ENCODE data around the gene TRIP6. TPM values are rescaled to one million over a fixed set of nuclear protein-coding genes. Genes with fewer than 3 reads are reported as not detected.

Gene TRIP6
- total RNA-seq, 2 experiments from 2014 or later = 38.2 to 39.3 TPM

DNA sequence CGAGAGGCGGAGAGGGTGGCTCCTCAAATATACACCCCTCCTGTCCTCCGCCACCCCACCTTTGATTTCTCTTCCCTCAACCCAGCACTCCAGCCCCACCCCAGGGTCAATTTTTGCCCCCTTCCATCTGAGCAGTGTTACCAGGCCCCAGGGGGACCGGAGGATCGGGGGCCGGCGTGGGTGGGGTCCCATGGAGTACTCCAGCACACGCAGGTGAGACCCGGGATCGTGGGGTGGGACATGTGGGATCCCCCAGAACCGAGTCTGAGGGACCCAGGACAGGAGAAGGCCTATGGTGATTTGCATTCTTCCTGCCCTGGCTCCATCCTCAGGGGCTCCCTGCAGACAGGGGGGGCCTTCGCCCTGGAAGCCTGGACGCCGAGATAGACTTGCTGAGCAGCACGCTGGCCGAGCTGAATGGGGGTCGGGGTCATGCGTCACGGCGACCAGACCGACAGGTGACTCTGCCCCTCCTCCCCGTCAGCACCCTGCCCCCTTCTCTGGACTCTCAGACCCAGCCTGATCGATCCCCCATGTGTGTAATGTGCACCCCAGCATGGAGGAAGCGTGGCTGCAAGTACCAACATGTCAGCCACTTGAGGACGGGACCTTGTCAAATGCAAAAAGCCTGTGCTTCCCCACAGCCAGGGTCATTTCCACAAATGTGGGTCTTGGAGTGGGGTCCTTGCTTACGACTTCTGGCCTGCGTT is 744 bp downstream of the TRIP6 start:
- peak overlapping the region; percentile 89 for H3K27ac Mint-ChIP-seq
- no peaks in the 10 kb centered on the region for H3K9me3 Mint-ChIP-seq (ENCODE audit: low read depth)
- CTCF ChIA-PET = interaction anchor here (1.5 to 1.6 kb wide), 2 partner anchors 15 to 162 kb away, joined by 3 to 8 read pairs; partner anchors contain the start of genes POP7 and SLC12A9
- H3K36me3 Mint-ChIP-seq = peaks cover 22% of the 10 kb centered on the region
- DNase-seq = no peak
- H3K27me3 Mint-ChIP-seq = no peaks in the 10 kb centered on the region
- peak overlapping the region; percentile 91 for H3K4me3 Mint-ChIP-seq
- peak; percentile 16 for ATAC-seq
- peaks cover 22% of the 10 kb centered on the region for H3K4me1 Mint-ChIP-seq

DNA sequence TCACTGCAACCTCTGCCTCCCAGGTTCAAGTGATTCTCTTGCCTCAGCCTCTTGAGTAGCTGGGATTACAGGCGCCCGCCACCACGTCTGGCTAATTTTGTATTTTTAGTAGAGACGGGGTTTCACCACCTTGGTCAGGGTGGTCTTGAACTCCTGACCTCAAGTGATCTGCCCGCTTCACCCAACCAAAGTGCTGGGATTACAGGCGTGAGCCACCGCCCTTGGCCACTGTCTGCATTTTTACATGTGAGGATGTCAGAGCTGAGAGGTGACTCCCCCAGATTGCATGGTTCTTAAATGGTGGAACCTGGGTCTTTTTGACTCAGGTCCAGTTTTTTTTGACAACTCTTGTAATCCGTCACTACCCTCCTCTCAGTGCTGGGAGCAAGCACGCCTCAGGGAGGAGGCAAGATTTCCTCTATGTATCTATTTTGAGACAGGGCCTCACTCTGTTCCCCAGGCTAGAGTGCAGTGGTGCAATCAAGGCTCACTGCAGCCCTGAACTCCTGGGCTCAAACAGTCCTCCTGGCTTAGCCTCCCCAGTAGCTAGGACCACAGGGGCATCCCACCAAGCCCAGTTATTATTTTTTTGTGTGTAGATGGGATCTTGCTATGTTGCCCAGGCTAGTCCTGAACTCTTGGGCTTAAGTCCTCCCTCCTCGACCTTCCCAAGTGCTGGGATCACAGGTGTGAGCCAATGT is 6.6 kb downstream of the TRIP6 start:
- no peaks in the 10 kb centered on the region for H3K9me3 Mint-ChIP-seq (ENCODE audit: low read depth)
- CTCF ChIA-PET = no interaction called here
- peaks cover 47% of the 10 kb centered on the region for H3K4me1 Mint-ChIP-seq
- no peaks in the 10 kb centered on the region for H3K27me3 Mint-ChIP-seq
- peak overlapping the region; percentile 100 for H3K27ac Mint-ChIP-seq
- DNase-seq (no peak), ATAC-seq (no peak)
- peak overlapping the region; percentile 100 for H3K4me3 Mint-ChIP-seq
- H3K36me3 Mint-ChIP-seq = peaks cover 58% of the 10 kb centered on the region

DNA sequence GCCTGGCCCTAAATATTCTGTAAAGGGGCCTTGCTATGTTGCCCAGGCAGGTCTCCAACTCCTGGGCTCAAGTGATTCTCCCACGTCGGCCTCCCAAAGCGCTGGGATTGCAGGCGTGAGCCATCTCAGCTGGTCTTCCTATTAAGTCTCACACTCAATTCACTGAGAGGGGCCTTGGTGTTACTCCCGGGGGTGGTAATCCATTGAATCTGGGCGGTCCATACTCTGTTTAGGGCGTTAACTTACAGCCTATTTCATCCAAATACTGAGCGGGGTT is 7.1 kb downstream of the TRIP6 start:
- ATAC-seq = peak; percentile 0
- Mint-ChIP-seq H3K4me3 (peak overlapping the region; percentile 100), H3K27ac (peak overlapping the region; percentile 100), H3K4me1 (peaks cover 48% of the 10 kb centered on the region), H3K36me3 (peaks cover 61% of the 10 kb centered on the region), H3K9me3 (ENCODE audit: low read depth) (no peaks in the 10 kb centered on the region), H3K27me3 (no peaks in the 10 kb centered on the region)
- CTCF ChIA-PET = interaction anchor here (1.1 kb wide), 1 partner anchor 210 kb away, joined by 3 read pairs; no protein-coding TSS in a partner anchor
- no peak for DNase-seq

DNA sequence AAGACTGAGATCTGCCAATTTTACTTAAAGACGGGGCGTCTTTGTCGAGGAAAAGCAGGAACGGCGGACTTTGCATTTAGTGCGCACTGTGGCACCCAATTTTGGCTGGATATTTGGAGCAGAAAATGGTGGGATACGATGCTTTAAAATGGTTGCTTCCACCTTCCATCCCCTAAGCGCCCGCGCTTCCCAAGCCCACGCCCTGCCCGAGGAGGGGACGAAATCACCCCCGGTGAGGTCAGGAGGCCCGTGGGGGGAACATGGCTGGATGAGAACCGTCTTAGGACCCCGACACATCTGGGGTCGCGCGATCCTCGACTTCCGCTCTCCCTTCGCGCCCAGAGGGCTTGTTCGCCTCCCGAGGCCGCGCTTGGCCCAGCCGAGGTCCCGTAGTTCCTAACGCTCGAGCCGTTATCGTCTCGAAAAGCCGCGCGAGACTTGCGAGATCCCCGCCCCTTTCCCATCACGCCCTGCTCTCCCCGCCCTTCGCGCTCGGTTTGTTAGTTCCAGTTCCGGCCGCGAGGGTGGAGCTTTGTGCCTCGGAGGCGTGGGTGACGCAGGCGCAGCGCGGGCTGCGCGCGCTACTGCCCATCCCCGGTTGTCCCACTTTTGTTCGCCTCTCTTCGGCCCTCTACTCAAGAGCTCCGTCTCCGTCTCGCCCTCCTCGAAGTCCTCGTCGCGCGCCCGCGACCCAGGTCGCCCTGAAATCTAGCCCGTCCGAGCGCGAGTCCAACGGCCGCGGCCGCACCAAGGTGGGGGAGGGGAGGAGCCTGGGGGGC is 7.6 kb downstream of the TRIP6 start, which contains the start of gene SRRT:
SRRT (plus strand) TSS at position 527 of the 779 bp plus-strand sequence. CDS start 488 bp downstream, outside the sequence.
- Mint-ChIP-seq H3K4me1 (peaks cover 51% of the 10 kb centered on the region), H3K36me3 (peaks cover 63% of the 10 kb centered on the region), H3K4me3 (peak within 1 kb of the TSS; percentile 100), H3K9me3 (ENCODE audit: low read depth) (no peaks in the 10 kb centered on the region), H3K27me3 (no peaks in the 10 kb centered on the region), H3K27ac (peak within 1 kb of the TSS; percentile 100)
- CTCF ChIA-PET = interaction anchor here (0.6 to 5.3 kb wide), 7 partner anchors 14 to 210 kb away, joined by 3 to 44 read pairs (median 5); partner anchors contain the start of genes ACHE, POP7, SLC12A9 and UFSP1
- DNase-seq (peak; percentile 99), ATAC-seq (peak; percentile 96)

DNA sequence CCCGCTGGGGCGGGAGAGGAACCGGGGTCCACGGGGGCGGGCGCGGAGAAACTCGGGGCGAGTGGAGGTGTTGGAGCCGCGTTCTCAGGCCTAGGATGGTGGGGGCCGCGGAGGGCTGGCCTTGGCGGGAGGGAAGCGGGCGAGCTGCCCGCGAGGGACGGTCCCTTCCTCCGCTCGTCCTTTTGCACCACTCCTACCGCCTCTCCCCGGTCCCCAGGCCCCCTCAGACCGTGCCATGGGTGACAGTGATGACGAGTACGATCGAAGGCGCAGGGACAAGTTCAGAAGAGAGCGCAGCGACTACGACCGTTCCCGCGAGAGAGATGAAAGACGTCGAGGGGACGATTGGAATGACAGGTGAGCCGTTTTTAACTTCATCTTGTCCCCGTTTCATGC is 8.2 kb downstream of the TRIP6 start:
- H3K4me3 Mint-ChIP-seq = peak overlapping the region; percentile 100
- DNase-seq = peak; percentile 68
- H3K27me3 Mint-ChIP-seq = no peaks in the 10 kb centered on the region
- peak; percentile 48 for ATAC-seq
- peaks cover 55% of the 10 kb centered on the region for H3K4me1 Mint-ChIP-seq
- H3K36me3 Mint-ChIP-seq = peaks cover 66% of the 10 kb centered on the region
- H3K9me3 Mint-ChIP-seq (ENCODE audit: low read depth) = no peaks in the 10 kb centered on the region
- peak overlapping the region; percentile 100 for H3K27ac Mint-ChIP-seq
- CTCF ChIA-PET = interaction anchor here (1.1 to 5.3 kb wide), 7 partner anchors 9 to 209 kb away, joined by 3 to 44 read pairs (median 5); partner anchors contain the start of genes ACHE, POP7, SLC12A9 and UFSP1

DNA sequence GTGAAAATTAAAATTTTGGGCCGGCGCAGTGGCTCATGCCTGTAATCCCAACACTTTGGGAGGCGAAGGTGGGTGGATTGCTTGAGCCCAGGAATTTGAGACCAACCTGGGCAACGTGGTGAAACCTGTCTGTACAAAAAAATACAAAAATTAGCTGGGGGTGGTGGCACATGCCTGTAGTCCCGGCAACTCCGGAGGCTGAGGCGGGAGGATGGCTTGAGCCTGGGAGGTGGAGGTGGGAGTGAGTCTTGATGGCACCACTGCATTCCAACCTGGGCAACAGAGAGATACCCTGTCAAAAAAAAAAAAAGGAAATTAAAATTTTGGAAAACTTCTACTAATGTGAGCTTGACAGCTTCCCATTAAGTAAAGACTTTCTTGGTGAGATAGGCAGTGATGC is 10.8 kb downstream of the TRIP6 start:
- no peaks in the 10 kb centered on the region for H3K27me3 Mint-ChIP-seq
- ATAC-seq = no peak
- H3K9me3 Mint-ChIP-seq (ENCODE audit: low read depth) = no peaks in the 10 kb centered on the region
- H3K27ac Mint-ChIP-seq = no peak overlapping the region
- peaks cover 64% of the 10 kb centered on the region for H3K4me1 Mint-ChIP-seq
- peak overlapping the region; percentile 28 for H3K4me3 Mint-ChIP-seq
- CTCF ChIA-PET = interaction anchor here (1.3 to 5.3 kb wide), 4 partner anchors 11 to 207 kb away, joined by 3 to 44 read pairs (median 4); partner anchors contain the start of genes POP7, SLC12A9 and UFSP1
- no peak for DNase-seq
- H3K36me3 Mint-ChIP-seq = peaks cover 69% of the 10 kb centered on the region

DNA sequence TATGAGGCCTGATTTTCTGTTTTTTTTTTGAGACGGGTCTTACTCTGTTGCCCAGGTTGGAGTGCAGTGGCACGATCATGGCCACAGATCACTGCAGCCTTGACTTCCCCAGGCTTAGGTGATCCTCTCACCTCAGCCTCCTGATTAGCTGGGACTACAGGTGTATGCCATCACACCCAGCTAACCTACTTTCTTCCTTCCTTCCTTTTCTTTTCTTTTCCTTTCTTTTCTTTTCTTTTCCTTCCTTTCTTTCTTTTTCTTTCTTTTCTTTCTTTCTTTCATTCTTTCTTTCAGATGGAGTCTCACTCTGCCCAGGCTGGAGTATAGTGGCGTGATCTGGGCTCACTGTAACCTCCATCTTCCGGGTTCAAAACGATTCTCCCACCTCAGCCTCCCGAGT is 11.5 kb downstream of the TRIP6 start:
- peak overlapping the region; percentile 58 for H3K27ac Mint-ChIP-seq
- H3K4me1 Mint-ChIP-seq = peaks cover 67% of the 10 kb centered on the region
- H3K36me3 Mint-ChIP-seq = peaks cover 68% of the 10 kb centered on the region
- no peaks in the 10 kb centered on the region for H3K9me3 Mint-ChIP-seq (ENCODE audit: low read depth)
- no peak for DNase-seq
- no peaks in the 10 kb centered on the region for H3K27me3 Mint-ChIP-seq
- CTCF ChIA-PET = interaction anchor here (1.4 to 5.3 kb wide), 3 partner anchors 10 to 206 kb away, joined by 3 to 44 read pairs (median 6); partner anchors contain the start of genes SLC12A9 and UFSP1
- no peak overlapping the region for H3K4me3 Mint-ChIP-seq
- no peak for ATAC-seq

DNA sequence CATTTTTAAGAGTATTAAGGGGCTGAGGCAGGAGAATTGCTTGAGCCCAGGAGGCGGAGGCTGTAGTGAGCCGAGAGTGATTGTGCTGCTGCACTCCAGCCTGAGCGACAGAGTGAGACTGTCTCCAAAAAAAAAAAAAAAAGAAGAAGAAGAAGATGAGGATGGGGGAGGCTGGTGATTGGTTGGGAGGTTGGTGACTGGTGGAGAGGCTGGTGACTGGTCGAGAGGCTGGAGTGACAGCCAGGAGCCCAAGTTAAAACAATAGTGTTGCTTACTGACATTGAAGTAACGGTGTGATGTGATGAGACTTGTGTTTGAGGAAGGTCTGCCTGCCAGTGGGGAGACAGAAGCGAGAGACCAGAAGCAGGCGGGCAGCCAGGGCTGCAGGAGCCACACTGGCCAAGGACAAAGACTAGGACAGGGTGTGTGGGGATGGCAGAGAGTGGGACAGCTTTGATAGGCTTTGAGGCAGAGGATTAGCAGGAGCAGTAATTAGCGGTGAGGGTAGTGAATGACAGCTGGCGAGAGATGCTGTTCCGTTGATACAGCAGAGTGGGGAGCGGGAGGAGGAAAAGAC is 12.6 kb downstream of the TRIP6 start:
- peaks cover 67% of the 10 kb centered on the region for H3K4me1 Mint-ChIP-seq
- H3K27ac Mint-ChIP-seq = no peak overlapping the region
- ATAC-seq (no peak), DNase-seq (no peak)
- CTCF ChIA-PET = interaction anchor here (2.1 to 5.3 kb wide), 2 partner anchors 9 to 28 kb away, joined by 6 to 44 read pairs; partner anchors contain the start of genes SLC12A9 and UFSP1
- no peaks in the 10 kb centered on the region for H3K9me3 Mint-ChIP-seq (ENCODE audit: low read depth)
- H3K27me3 Mint-ChIP-seq = no peaks in the 10 kb centered on the region
- H3K4me3 Mint-ChIP-seq = no peak overlapping the region
- peaks cover 69% of the 10 kb centered on the region for H3K36me3 Mint-ChIP-seq

DNA sequence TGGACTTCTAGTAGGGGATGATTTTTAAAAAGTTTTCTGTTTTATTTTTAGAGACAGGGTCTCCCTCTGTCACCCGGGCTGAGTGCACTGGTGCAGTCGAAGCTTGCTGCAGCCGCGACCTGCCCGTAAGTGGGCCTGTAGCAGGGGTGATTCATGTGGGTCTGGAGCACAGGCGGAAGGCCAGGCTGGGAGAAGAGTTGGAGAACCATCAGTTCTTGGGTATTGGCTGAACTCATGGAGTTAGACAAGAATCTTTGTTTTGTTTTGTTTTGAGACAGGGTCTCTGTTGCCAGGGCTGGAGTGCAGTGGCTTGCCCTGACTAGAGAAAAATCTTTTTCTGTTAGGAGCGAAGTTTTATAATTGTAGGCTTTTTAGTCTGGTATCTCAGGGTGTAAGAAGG is 13.5 kb downstream of the TRIP6 start:
- Mint-ChIP-seq H3K27ac (no peak overlapping the region), H3K4me3 (no peak overlapping the region), H3K4me1 (peaks cover 70% of the 10 kb centered on the region), H3K36me3 (peaks cover 70% of the 10 kb centered on the region), H3K27me3 (no peaks in the 10 kb centered on the region), H3K9me3 (ENCODE audit: low read depth) (no peaks in the 10 kb centered on the region)
- CTCF ChIA-PET = no interaction called here
- DNase-seq (no peak), ATAC-seq (no peak)

DNA sequence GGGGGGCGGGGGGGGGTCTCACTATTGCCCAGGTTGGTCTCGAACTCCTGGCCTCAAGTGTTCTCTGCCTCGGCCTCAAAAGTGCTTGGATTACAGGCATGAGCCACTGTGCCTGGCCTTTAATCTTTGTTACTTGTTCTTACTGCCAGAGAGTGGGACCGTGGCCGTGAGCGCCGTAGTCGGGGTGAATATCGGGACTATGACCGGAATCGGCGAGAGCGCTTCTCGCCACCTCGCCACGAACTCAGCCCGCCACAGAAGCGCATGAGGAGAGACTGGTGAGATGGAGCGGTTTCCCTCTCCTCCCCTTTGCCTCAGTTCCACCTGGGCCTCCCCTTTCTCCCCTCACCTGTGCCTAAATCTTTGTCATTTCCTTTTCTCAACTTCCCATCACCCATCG is 13.9 kb downstream of the TRIP6 start:
- CTCF ChIA-PET = no interaction called here
- Mint-ChIP-seq H3K4me1 (peaks cover 73% of the 10 kb centered on the region), H3K27ac (no peak overlapping the region), H3K9me3 (ENCODE audit: low read depth) (no peaks in the 10 kb centered on the region), H3K27me3 (no peaks in the 10 kb centered on the region), H3K36me3 (peaks cover 72% of the 10 kb centered on the region), H3K4me3 (no peak overlapping the region)
- DNase-seq = no peak
- no peak for ATAC-seq

DNA sequence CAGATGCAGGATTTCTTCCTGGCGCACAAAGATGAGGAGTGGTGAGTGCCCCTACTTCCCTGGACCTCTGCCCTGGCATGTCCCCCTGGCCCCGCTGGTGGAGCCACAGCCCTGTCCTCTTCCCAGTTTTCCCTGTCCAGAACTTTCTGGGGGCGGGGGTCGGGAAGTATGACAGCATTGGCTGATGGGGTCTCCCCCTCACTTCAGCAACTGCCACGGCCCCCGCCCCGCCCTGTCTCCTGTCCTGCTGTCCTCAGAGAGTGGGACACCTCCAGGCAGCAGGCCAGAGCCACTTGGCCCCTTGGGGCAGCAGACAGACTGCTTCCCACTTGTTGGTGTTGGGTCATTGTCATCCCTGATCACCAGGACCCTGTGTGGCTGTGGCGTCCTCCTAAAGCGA is 15.0 kb downstream of the TRIP6 start:
- no peak overlapping the region for H3K27ac Mint-ChIP-seq
- peaks cover 73% of the 10 kb centered on the region for H3K4me1 Mint-ChIP-seq
- ATAC-seq (no peak), DNase-seq (no peak)
- CTCF ChIA-PET = no interaction called here
- no peaks in the 10 kb centered on the region for H3K27me3 Mint-ChIP-seq
- no peak overlapping the region for H3K4me3 Mint-ChIP-seq
- no peaks in the 10 kb centered on the region for H3K9me3 Mint-ChIP-seq (ENCODE audit: low read depth)
- peaks cover 74% of the 10 kb centered on the region for H3K36me3 Mint-ChIP-seq

DNA sequence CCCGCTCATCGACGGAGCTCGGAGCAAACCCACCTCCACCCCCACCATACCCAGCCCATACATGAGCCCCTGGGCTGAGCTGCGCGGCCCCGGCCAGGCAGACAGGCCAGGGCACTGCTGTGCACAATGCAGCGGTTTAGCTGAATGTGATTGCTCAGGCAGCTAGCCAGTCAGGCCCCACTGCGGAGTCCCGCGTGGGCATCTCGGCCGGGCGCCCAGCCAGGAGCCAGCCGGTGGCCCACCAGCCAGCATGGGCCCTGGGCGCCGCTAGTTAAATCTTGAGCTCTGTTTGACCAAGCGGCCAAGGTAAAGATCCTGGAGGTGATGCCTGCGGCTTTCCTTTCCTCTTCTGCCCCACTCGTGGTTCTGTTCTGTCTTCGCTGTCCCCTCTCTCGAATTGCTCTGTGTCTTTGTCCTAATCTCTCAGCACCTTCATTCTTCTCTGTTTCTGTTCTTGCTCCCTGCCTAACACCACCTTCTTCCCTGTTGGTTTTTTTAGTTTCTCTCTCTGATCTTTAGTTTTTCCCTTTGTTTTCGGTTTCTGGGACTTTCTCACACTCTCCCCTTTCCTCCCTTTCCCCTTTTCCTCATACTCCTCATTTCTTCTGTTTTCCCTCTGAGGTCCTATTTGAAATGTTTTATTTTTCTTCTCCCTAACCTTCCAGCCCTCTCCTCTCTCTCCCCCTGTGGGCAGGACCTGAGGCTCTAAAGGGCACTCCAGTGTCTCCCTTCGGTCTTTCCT is 15.8 kb downstream of the TRIP6 start:
- DNase-seq (no peak), ATAC-seq (no peak)
- Mint-ChIP-seq H3K4me1 (peaks cover 75% of the 10 kb centered on the region), H3K36me3 (peaks cover 77% of the 10 kb centered on the region), H3K4me3 (no peak overlapping the region), H3K27ac (peak overlapping the region; percentile 44), H3K27me3 (no peaks in the 10 kb centered on the region), H3K9me3 (ENCODE audit: low read depth) (no peaks in the 10 kb centered on the region)
- CTCF ChIA-PET = no interaction called here
